HCT116 (cell line): Measurements from ENCODE around the gene AP1AR. TPM values are rescaled to one million over a fixed set of nuclear protein-coding genes. Genes with fewer than 3 reads are reported as not detected.

Experiments
- ATAC-seq: fragments of 200-7000 bp; cut with Tn5 transposase; 2 replicates; pipeline ENCODE4 v1.9.1; 2020; ENCODE audit warnings: mild to moderate bottlenecking, moderate library complexity
- BruUV-seq: library from RNA; stranded (reverse); fragments of 400-500 nt; replicated peaks from 2 replicates; lab custom pipeline; 2021; lab: Mats Ljungman, UMichigan
- CTCF ChIA-PET: fragments of 300-600 bp; sonication (Branson Sonifier 250); formaldehyde crosslinking; loops from one replicate; lab custom pipeline; 2021; ENCODE audit warnings: antibody characterized with exemption; lab: Charles Lee
- POLR2A ChIA-PET: fragments of 300-600, 350-600 bp; sonication (Branson Sonifier 250); formaldehyde crosslinking; loops from one replicate; lab custom pipeline; 2021; ENCODE audit warnings: antibody characterized with exemption; lab: Charles Lee
- RAD21 ChIA-PET, 2 experiments: fragments of 300-600 bp; sonication (Branson Sonifier 250); formaldehyde crosslinking; loops; one replicate each; lab custom pipeline; 2023; ENCODE audit warnings: low total read pairs in 2 of 2; ENCODE audit not compliant: uncharacterized antibody in 2 of 2, unreplicated experiment in 2 of 2, low non-redundant PET in 1 of 2; lab: Charles Lee
- DNase-seq: peaks from one replicate; pipeline ENCODE4 v3.0.0-alpha.2; 2010; ENCODE audit warnings: low read depth, low spot score
- H2AFZ ChIP-seq: fragments of 200-600 bp; shearing (Covaris generic), sonication (generic); 2 replicates; pipeline ENCODE4 v1.6.1; 2017; ENCODE audit warnings: low read depth, mixed run types, mixed read lengths, antibody characterized with exemption, low read length; ENCODE audit not compliant: poor library complexity, severe bottlenecking
- H3K27ac ChIP-seq: 2 replicates; pipeline ENCODE4 v1.5.1; 2012; ENCODE audit warnings: low read depth, low read length
- H3K27me3 ChIP-seq: fragments of 200-600 bp; sonication (generic); 2 replicates; pipeline ENCODE4 v1.6.1; 2016; ENCODE audit warnings: mixed run types, low read length, mixed read lengths; ENCODE audit not compliant: insufficient read depth
- H3K36me3 ChIP-seq, 2 experiments: fragments of 200-500 bp in 1 of 2; fragments of 200-600 bp in 1 of 2; sonication (Bioruptor generic) in 1 of 2; sonication (generic) in 1 of 2; 2 replicates each; pipeline versions ENCODE4 v1.5.1 to v1.6.1; 2014 to 2016; ENCODE audit warnings: low read length in 2 of 2, inconsistent platforms in 1 of 2, mixed read lengths in 1 of 2, mixed run types in 1 of 2; ENCODE audit not compliant: insufficient read depth in 2 of 2, control insufficient read depth in 1 of 2
- H3K4me1 ChIP-seq, 2 experiments: fragments of 200-600 bp in 1 of 2; sonication (generic) in 1 of 2; 2 replicates each; pipeline versions ENCODE4 v1.5.1 to v1.6.1; 2012 to 2017; ENCODE audit warnings: low read length in 2 of 2, inconsistent platforms in 1 of 2, mild to moderate bottlenecking in 1 of 2, mixed read lengths in 1 of 2, mixed run types in 1 of 2, moderate library complexity in 1 of 2; ENCODE audit not compliant: insufficient read depth in 2 of 2, control insufficient read depth in 1 of 2
- H3K4me2 ChIP-seq: fragments of 200-600 bp; sonication (generic); 2 replicates; pipeline ENCODE4 v1.6.1; 2017; ENCODE audit warnings: mixed run types, low read length, mixed read lengths
- H3K4me3 ChIP-seq, 2 experiments: fragments of 200-600 bp in 1 of 2; sonication (generic) in 1 of 2; replicated peaks in 1 of 2; 2 replicates each; pipeline ENCODE4 v1.5.1; 2011 to 2016; ENCODE audit warnings: low read length in 2 of 2, control low read depth in 1 of 2, low read depth in 1 of 2, mild to moderate bottlenecking in 1 of 2, mixed read lengths in 1 of 2, mixed run types in 1 of 2
- H3K79me2 ChIP-seq: fragments of 200-600 bp; sonication (generic); 2 replicates; pipeline ENCODE4 v1.6.1; 2017; ENCODE audit warnings: mild to moderate bottlenecking, mixed run types, low read length, moderate library complexity, mixed read lengths; ENCODE audit not compliant: insufficient read depth
- H3K9ac ChIP-seq: fragments of 200-600 bp; sonication (generic); 2 replicates; pipeline ENCODE4 v1.6.1; 2016; ENCODE audit warnings: low read length, mixed read lengths
- H3K9me2 ChIP-seq: fragments of 200-600 bp; sonication (generic), shearing (Covaris generic); 2 replicates; pipeline ENCODE4 v1.6.1; 2017; ENCODE audit warnings: mixed run types, mild to moderate bottlenecking, moderate library complexity; ENCODE audit not compliant: insufficient read depth
- H3K9me3 ChIP-seq, 2 experiments: fragments of 200-500 bp in 1 of 2; fragments of 200-600 bp in 1 of 2; sonication (Bioruptor generic) in 1 of 2; sonication (generic) in 1 of 2; 2 replicates each; pipeline ENCODE4 v1.6.1; 2014 to 2017; ENCODE audit warnings: low read length in 2 of 2, mixed read lengths in 2 of 2, inconsistent platforms in 1 of 2, low read depth in 1 of 2, mild to moderate bottlenecking in 1 of 2, mixed run types in 1 of 2, moderate library complexity in 1 of 2; ENCODE audit not compliant: control insufficient read depth in 1 of 2, insufficient read depth in 1 of 2
- H4K20me1 ChIP-seq: fragments of 200-600 bp; sonication (generic), shearing (Covaris generic); 2 replicates; pipeline ENCODE4 v1.6.1; 2017; ENCODE audit warnings: mixed run types, mild to moderate bottlenecking, moderate library complexity; ENCODE audit not compliant: insufficient read depth
- ATF3 ChIP-seq: IDR thresholded peaks from 2 replicates; pipeline ENCODE4 v1.6.1; 2012
- CEBPB ChIP-seq: IDR thresholded peaks from 2 replicates; pipeline ENCODE4 v1.6.1; 2012; ENCODE audit warnings: low read depth
- EGR1 ChIP-seq: IDR thresholded peaks from 2 replicates; pipeline ENCODE4 v1.6.1; 2012; ENCODE audit warnings: low read depth
- EZH2 ChIP-seq: fragments of 200-600 bp; sonication (generic); IDR thresholded peaks from 2 replicates; pipeline ENCODE4 v1.6.1; 2017; ENCODE audit warnings: antibody characterized with exemption, mixed run types
- FOSL1 ChIP-seq: IDR thresholded peaks from 2 replicates; pipeline ENCODE4 v1.6.1; 2012; ENCODE audit warnings: low read depth
- JUND ChIP-seq: IDR thresholded peaks from 2 replicates; pipeline ENCODE4 v1.6.1; 2012
- POLR2A ChIP-seq: IDR thresholded peaks from 2 replicates; pipeline ENCODE4 v1.7.0; 2011; ENCODE audit warnings: borderline replicate concordance; ENCODE audit not compliant: insufficient read depth, insufficient read length; ENCODE audit errors: extremely low read depth
- POLR2AphosphoS5 ChIP-seq: IDR thresholded peaks from 2 replicates; pipeline ENCODE4 v1.6.1; 2011; ENCODE audit warnings: mild to moderate bottlenecking, low read depth, low read length, moderate library complexity
- REST ChIP-seq: IDR thresholded peaks from 2 replicates; pipeline ENCODE4 v1.6.1; 2012; ENCODE audit warnings: low read depth
- SIN3A ChIP-seq: IDR thresholded peaks from 2 replicates; pipeline ENCODE4 v1.6.1; 2012; ENCODE audit warnings: low read depth
- SP1 ChIP-seq: IDR thresholded peaks from 2 replicates; pipeline ENCODE4 v1.6.1; 2012; ENCODE audit warnings: low read depth
- SRF ChIP-seq: IDR thresholded peaks from 2 replicates; pipeline ENCODE4 v1.6.1; 2012; ENCODE audit warnings: low read depth
- TCF7L2 ChIP-seq: IDR thresholded peaks from 2 replicates; pipeline ENCODE4 v1.7.0; 2011; ENCODE audit warnings: borderline replicate concordance, inconsistent platforms; ENCODE audit not compliant: insufficient read depth, insufficient read length; ENCODE audit errors: extremely low read depth
- YY1 ChIP-seq: IDR thresholded peaks from 2 replicates; pipeline ENCODE4 v1.6.1; 2011; ENCODE audit warnings: low read length, low read depth, moderate library complexity, mild to moderate bottlenecking; ENCODE audit not compliant: insufficient replicate concordance; ENCODE audit errors: extremely low read depth
- ZBTB33 ChIP-seq: IDR thresholded peaks from 2 replicates; pipeline ENCODE4 v1.6.1; 2011; ENCODE audit warnings: mild to moderate bottlenecking, low read length, moderate library complexity; ENCODE audit not compliant: insufficient replicate concordance; ENCODE audit errors: extremely low read depth
- ZFX ChIP-seq: fragments of 450-650 bp; IDR thresholded peaks from 2 replicates; pipeline ENCODE4 v1.6.1; 2017
- ZNF274 ChIP-seq: fragments of 200-500 bp; sonication (Bioruptor generic); IDR thresholded peaks from 2 replicates; pipeline ENCODE4 v1.6.1; 2014; ENCODE audit warnings: mild to moderate bottlenecking, low read depth, low read length, inconsistent platforms
- intact Hi-C: fragments of 100-400 bp; cut with micrococcal nuclease; formaldehyde crosslinking; loops from 2 replicates; pipeline ENCODE4 v1.10.0; 2022
- total RNA-seq: library from RNA; stranded (reverse); gene quantifications from one replicate; pipeline ENCODE4 v1.2.1, GENCODE V29; 2021; ENCODE audit not compliant: unreplicated experiment

Gene AP1AR
- total RNA-seq, 1 experiment from 2014 or later, result 56.7 TPM

GRCh38 chr4:112287258-112287989 lies 55.8 kb downstream of the AP1AR start:
- TF ChIP-seq EGR1 (no peak), REST (no peak), ATF3 (no peak), POLR2A (no peak), TCF7L2 (no peak), EZH2 (no peak), CEBPB (no peak), YY1 (no peak), ZNF274 (no peak), SRF (no peak), SP1 (no peak), JUND (no peak), ZBTB33 (no peak), SIN3A (no peak), POLR2AphosphoS5 (no peak), FOSL1 (no peak), ZFX (no peak)
- Histone ChIP-seq H3K36me3 (peaks cover 0 to 8% of the 10 kb centered on the region in 2 experiments; a peak in 1 of 4 replicates), H2AFZ (no peak overlapping the region), H3K27ac (no peak overlapping the region), H3K9me2 (no peaks in the 10 kb centered on the region), H3K4me3 (no peak overlapping the region), H3K4me2 (no peak overlapping the region), H4K20me1 (no peaks in the 10 kb centered on the region), H3K9me3 (no peaks in the 10 kb centered on the region), H3K79me2 (peaks cover 32% of the 10 kb centered on the region), H3K4me1 (peaks cover 7 to 19% of the 10 kb centered on the region in 2 experiments; a peak in 3 of 4 replicates), H3K27me3 (no peaks in the 10 kb centered on the region), H3K9ac (no peak overlapping the region)
- ChIA-PET RAD21 (no interaction called here), CTCF (interaction anchor here (0.9 kb wide), 1 partner anchor 20 kb away, joined by 3 read pairs; no protein-coding TSS in a partner anchor), POLR2A (interaction anchor here (0.8 to 3.0 kb wide), 2 partner anchors 10 to 39 kb away, joined by 3 to 15 read pairs; partner anchors contain the start of gene ALPK1)
- DNase-seq (no peak), ATAC-seq (no peak)
- no TSS peak for BruUV-seq
- intact Hi-C loops, result no loop called here
